Measurements from ENCODE around the gene CAMK1D.

DNA sequence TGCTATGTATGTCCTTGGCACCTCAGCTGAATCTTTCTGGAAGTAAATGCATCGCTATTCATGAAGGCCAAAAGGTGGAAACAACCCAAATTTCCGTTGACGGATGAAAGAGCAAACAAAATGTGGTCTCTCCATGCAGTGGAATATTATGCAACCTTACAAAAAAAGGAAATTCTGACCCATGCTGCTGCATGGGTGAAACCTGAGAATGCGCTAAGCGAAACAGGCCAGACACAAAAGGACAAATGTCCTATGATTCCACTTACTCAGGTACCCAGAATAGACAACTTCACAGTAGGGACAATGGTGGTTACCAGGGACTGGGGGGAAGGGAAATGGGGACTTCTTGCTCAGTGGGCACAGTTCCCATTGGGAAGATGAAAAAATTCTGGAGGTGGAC is 158.8 kb downstream of the CAMK1D start:
- TF ChIP-seq CTCF (conservative IDR thresholded peaks at IDR 0.05; ENCODE audit: low read length), result no peak
- TF ChIP-seq EZH2phosphoT487 (IDR thresholded peaks at IDR 0.05; ENCODE audit: borderline replicate concordance, low read depth, low read length), result no peak

Data from OCI-LY7 (cell line).